CD4-positive, CD25-positive, alpha-beta regulatory T cell (primary cell): ENCODE measurements around the gene SELENOS. TPM values are rescaled to one million over a fixed set of nuclear protein-coding genes. Genes with fewer than 3 reads are reported as not detected.
A peak's percentile ranks its signal among the peaks of the same experiment; 100 is the strongest.

Experiments used
- ATAC-seq, 2 donors: fragments of 150-1000 bp; cut with Tn5 transposase; one replicate each; pipeline ENCODE4 v1.10.0; 2021; ENCODE audit warnings: low read depth in 2 of 2, moderate number of reproducible peaks in 2 of 2, moderate library complexity in 1 of 2
- DNase-seq, 3 donors: peaks; one replicate each; pipeline versions ENCODE4 v3.0.0 to v3.0.0-alpha.2; 2012 to 2022; ENCODE audit warnings: mixed read lengths in 1 of 3
- H3K27ac ChIP-seq: one replicate; pipeline ENCODE4 v1.7.0; 2013; ENCODE audit warnings: mild to moderate bottlenecking, low read length; ENCODE audit not compliant: insufficient read depth, poor library complexity, severe bottlenecking
- H3K27me3 ChIP-seq: one replicate; pipeline ENCODE4 v1.7.0; 2013; ENCODE audit warnings: low read length; ENCODE audit not compliant: control insufficient read depth, insufficient read depth
- H3K36me3 ChIP-seq: one replicate; pipeline ENCODE4 v1.7.0; 2013; ENCODE audit warnings: mild to moderate bottlenecking, low read length, moderate library complexity; ENCODE audit not compliant: control insufficient read depth, insufficient read depth
- H3K4me1 ChIP-seq: 2 replicates; pipeline ENCODE4 v1.7.0; 2013; ENCODE audit warnings: mild to moderate bottlenecking, low read length; ENCODE audit not compliant: insufficient read depth, control insufficient read depth, poor library complexity, severe bottlenecking
- H3K4me3 ChIP-seq: one replicate; pipeline ENCODE4 v1.7.0; 2013; ENCODE audit warnings: low read depth, mild to moderate bottlenecking, low read length, moderate library complexity
- H3K9me3 ChIP-seq, 2 experiments: 1 replicate in 1 of 2; 2 replicates in 1 of 2; pipeline ENCODE4 v1.7.0; 2013; ENCODE audit warnings: low read length in 2 of 2, mild to moderate bottlenecking in 1 of 2, moderate library complexity in 1 of 2; ENCODE audit not compliant: control insufficient read depth in 2 of 2
- H3K27ac Mint-ChIP-seq, 3 donors: one replicate each; pipeline ENCODE4 v1.8.0; 2020 to 2022; ENCODE audit warnings: mild to moderate bottlenecking in 3 of 3, mixed read lengths in 3 of 3, moderate library complexity in 2 of 3
- H3K27me3 Mint-ChIP-seq: one replicate; pipeline ENCODE4 v1.8.0; 2022; ENCODE audit warnings: mild to moderate bottlenecking, mixed read lengths
- H3K36me3 Mint-ChIP-seq: one replicate; pipeline ENCODE4 v1.8.0; 2020; ENCODE audit warnings: mixed read lengths
- H3K4me1 Mint-ChIP-seq, 4 donors: one replicate each; pipeline ENCODE4 v1.8.0; 2020 to 2022; ENCODE audit warnings: mixed read lengths in 4 of 4, mild to moderate bottlenecking in 1 of 4
- H3K4me3 Mint-ChIP-seq, 4 donors: one replicate each; pipeline ENCODE4 v1.8.0; 2020 to 2022; ENCODE audit warnings: mild to moderate bottlenecking in 4 of 4, mixed read lengths in 4 of 4, moderate library complexity in 3 of 4
- H3K9me3 Mint-ChIP-seq, 7 donors: one replicate each; pipeline ENCODE4 v1.8.0; 2020 to 2022; ENCODE audit warnings: mixed read lengths in 7 of 7, mild to moderate bottlenecking in 3 of 7, moderate library complexity in 2 of 7
- polyA plus RNA-seq, 4 donors: library from polyadenylated mRNA; unstranded; fragments of 300-500 nt; fragmentation: Illumina TruSeq; gene quantifications; one replicate each; pipeline ENCODE4 v1.2.3, GENCODE V29; 2021
- total RNA-seq: library from RNA; stranded (reverse); gene quantifications from one replicate; pipeline ENCODE4 v1.2.3, GENCODE V29; 2022

SELENOS gene
- total and polyA plus RNA-seq, 5 donors from 2014 or later, result 32.3 to 72.5 (median 59.0) TPM

DNA sequence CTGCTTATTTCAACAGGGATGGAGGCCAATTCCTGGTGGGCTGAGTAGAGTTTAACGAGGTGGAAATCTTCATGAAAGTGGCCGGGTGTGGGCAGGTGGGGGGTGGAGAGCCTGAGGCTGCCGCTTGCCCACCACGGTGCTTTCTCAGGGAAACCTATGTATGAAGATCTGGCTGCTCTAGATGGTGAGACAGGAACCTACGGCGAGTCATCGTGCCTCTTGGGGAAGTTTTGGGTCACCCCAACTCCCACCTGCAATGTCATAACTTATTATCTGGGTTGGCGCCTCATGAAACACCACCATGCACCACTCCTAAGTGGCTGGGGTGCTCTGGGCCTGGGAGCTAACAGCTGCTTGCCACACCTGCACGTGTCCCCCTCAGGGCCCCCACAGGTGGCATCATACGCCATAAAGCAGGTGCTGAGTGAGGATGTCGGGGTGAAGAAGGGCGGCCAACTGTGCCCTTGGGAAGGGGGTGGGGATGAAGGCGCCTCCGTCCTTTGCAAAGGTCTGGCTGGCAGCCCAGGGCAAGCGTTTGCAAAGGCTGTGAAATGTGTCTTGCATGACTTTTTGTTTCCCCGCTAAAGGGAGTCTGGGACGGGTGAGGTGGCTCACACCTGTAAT is 45.7 kb upstream of the SELENOS start:
- Histone ChIP-seq H3K4me3 (no peak overlapping the region), H3K27ac (no peak overlapping the region), H3K36me3 (no peaks in the 10 kb centered on the region), H3K27me3 (no peaks in the 10 kb centered on the region), H3K4me1 (peaks cover 9% of the 10 kb centered on the region), H3K9me3 (no peaks in the 10 kb centered on the region)
- H3K27ac Mint-ChIP-seq, result no peak overlapping the region
- ATAC-seq (no peak), DNase-seq (no peak)
- peaks cover 0 to 2% (median 0%) of the 10 kb centered on the region in 7 donors for H3K9me3 Mint-ChIP-seq
- peaks cover 29% of the 10 kb centered on the region for H3K27me3 Mint-ChIP-seq
- no peak overlapping the region for H3K4me3 Mint-ChIP-seq
- H3K36me3 Mint-ChIP-seq, result no peaks in the 10 kb centered on the region
- H3K4me1 Mint-ChIP-seq, result peaks cover 0 to 17% (median 10%) of the 10 kb centered on the region in 4 donors

DNA sequence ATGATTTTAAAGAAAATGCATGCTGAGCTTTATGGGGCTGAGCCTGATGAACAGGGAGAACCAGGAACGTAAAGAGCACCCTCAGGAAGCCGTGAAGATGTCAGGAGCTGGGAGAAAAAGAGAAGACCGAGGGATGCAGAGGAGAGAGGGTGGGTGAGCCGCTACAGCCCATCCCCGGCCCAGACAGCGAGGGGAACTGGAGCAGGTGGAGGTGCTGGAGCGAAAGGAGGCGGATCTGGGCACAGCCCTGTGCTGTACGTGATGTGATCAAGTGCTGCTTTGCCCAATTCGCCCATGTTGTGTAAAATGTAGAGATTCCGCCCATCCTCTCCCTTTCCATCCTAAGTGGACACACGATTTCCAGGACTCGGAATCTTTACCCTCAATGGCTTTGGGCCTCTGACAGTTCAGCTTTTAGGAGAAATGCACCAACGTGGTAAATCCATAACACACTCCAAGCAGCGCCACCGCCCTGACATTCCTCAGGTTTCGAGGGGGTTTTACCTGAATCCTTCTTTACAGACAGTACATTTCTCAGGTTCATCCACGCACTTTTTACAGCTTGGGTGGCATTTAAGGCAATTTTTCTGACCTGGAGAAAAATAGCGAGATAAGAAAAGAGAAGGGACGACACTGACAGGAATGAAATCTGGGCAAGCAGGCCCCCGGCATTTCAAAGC is 44.9 kb upstream of the SELENOS start:
- no peaks in the 10 kb centered on the region for H3K27me3 ChIP-seq
- no peaks in the 10 kb centered on the region for H3K9me3 Mint-ChIP-seq
- H3K27me3 Mint-ChIP-seq, result peaks cover 29% of the 10 kb centered on the region
- H3K27ac ChIP-seq, result no peak overlapping the region
- peaks cover 0 to 17% (median 10%) of the 10 kb centered on the region in 4 donors for H3K4me1 Mint-ChIP-seq
- DNase-seq, result no peak
- no peak overlapping the region for H3K27ac Mint-ChIP-seq
- H3K4me1 ChIP-seq, result peaks cover 9% of the 10 kb centered on the region
- H3K9me3 ChIP-seq, result no peaks in the 10 kb centered on the region
- no peak overlapping the region for H3K4me3 ChIP-seq
- no peak for ATAC-seq
- H3K36me3 Mint-ChIP-seq, result no peaks in the 10 kb centered on the region
- H3K36me3 ChIP-seq, result no peaks in the 10 kb centered on the region
- H3K4me3 Mint-ChIP-seq, result no peak overlapping the region

DNA sequence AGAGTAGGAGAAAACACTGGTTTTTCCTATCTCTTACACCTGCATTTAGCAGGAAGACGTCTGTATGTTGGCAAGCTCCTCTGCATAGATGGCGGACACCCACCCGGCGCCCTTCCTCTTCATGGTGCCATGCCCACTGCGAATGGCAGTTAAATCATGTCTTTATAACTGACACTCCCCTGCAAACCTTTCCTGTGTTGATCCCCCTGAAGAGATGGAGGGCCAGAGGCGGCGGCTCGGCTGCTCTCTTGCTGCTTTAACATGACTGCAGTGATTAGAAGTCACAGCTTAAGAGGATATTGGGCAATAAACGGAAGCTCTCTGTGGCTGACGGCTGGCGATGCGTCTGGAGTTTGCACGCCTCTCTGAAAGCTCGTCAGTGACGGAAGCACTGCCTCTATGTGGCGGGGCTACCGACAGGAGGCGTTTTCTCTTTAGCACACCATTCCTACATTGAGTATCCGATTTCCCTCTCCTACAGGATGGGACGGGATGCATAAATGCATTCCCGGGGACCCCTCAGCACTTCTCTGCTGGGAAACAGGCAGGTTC is 43.3 kb upstream of the SELENOS start:
- Histone ChIP-seq H3K36me3 (no peaks in the 10 kb centered on the region), H3K9me3 (no peaks in the 10 kb centered on the region), H3K27ac (peak overlapping the region; percentile 52), H3K27me3 (no peaks in the 10 kb centered on the region), H3K4me3 (peak overlapping the region; percentile 62), H3K4me1 (peaks cover 9% of the 10 kb centered on the region)
- Mint-ChIP-seq H3K9me3 (no peaks in the 10 kb centered on the region), H3K27ac (peak overlapping the region; percentile 67 to 89 (median 89)), H3K4me1 (peaks cover 0 to 17% (median 10%) of the 10 kb centered on the region in 4 donors), H3K27me3 (peaks cover 35% of the 10 kb centered on the region), H3K36me3 (no peaks in the 10 kb centered on the region), H3K4me3 (peak overlapping the region; percentile 8 to 91 (median 70))
- ATAC-seq (peak; percentile 94 to 96), DNase-seq (peak; percentile 7 to 92 (median 64))

DNA sequence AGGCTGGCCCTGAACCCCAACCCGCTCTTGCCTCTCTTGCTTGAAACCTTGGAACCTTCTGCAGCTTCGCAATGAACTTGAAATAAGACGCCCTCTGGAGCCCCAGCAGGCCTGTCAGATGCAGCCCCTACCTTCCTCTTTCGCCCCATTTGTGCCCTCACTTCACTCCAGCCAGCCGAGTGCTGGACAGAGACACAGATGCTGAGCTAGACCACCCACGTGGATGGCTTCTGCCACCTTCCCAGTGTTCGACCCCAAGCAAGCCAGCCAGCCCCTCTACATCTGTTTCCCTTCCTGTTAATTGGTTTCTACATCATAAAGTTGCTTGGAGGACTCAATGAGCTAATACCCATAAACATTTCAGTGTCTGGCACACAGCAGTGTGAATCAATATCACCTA is 41.6 kb upstream of the SELENOS start:
- no peaks in the 10 kb centered on the region for H3K9me3 ChIP-seq
- peaks cover 0 to 16% (median 10%) of the 10 kb centered on the region in 4 donors for H3K4me1 Mint-ChIP-seq
- H3K4me3 Mint-ChIP-seq, result peak overlapping the region in 1 of 4 donors; percentile 52
- no peak overlapping the region for H3K4me3 ChIP-seq
- H3K27ac ChIP-seq, result no peak overlapping the region
- peak overlapping the region in 1 of 3 donors; percentile 38 for H3K27ac Mint-ChIP-seq
- H3K27me3 Mint-ChIP-seq, result peaks cover 35% of the 10 kb centered on the region
- peaks cover 9% of the 10 kb centered on the region for H3K4me1 ChIP-seq
- ATAC-seq (no peak), DNase-seq (no peak)
- no peaks in the 10 kb centered on the region for H3K9me3 Mint-ChIP-seq
- H3K36me3 Mint-ChIP-seq, result no peaks in the 10 kb centered on the region
- H3K27me3 ChIP-seq, result no peaks in the 10 kb centered on the region
- no peaks in the 10 kb centered on the region for H3K36me3 ChIP-seq

DNA sequence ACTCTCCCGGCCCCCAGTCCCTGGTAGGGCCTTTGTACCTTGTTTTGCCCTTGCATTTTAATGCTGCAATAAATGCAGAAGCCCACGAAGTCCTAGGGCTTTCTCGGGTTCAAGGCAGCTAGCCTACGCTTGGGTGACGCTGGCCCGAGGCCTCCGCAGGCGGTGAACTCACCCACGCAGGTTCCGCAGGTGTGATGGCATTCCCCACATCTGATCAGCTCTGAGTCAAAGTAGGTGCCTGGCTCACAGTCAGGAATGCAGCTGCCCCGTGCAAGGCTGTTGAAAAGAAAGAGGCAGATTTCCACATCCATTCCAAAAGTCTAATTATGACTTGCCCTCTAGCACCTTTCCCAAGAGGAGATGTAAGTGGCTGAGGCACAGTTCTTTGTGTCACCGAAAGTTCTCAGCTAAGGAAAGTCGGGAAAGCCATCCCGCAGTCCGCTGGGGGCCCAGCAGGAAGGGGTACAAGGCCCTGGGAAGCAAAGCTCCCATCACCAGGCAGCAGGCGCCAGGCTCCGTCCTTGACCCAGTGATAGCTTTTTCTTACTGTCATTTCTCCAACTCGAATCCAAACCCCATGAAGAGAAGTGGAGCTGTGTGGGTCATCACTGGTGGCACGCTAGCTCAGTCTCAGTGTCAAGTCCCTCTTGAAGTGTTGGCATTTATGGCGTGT is 41.0 kb upstream of the SELENOS start:
- Histone ChIP-seq H3K4me3 (no peak overlapping the region), H3K4me1 (peaks cover 9% of the 10 kb centered on the region), H3K27ac (no peak overlapping the region), H3K36me3 (no peaks in the 10 kb centered on the region), H3K9me3 (no peaks in the 10 kb centered on the region), H3K27me3 (no peaks in the 10 kb centered on the region)
- ATAC-seq (no peak), DNase-seq (no peak)
- Mint-ChIP-seq H3K4me3 (no peak overlapping the region), H3K27ac (no peak overlapping the region), H3K36me3 (no peaks in the 10 kb centered on the region), H3K9me3 (no peaks in the 10 kb centered on the region), H3K27me3 (peaks cover 35% of the 10 kb centered on the region), H3K4me1 (peaks cover 0 to 16% (median 10%) of the 10 kb centered on the region in 4 donors)

DNA sequence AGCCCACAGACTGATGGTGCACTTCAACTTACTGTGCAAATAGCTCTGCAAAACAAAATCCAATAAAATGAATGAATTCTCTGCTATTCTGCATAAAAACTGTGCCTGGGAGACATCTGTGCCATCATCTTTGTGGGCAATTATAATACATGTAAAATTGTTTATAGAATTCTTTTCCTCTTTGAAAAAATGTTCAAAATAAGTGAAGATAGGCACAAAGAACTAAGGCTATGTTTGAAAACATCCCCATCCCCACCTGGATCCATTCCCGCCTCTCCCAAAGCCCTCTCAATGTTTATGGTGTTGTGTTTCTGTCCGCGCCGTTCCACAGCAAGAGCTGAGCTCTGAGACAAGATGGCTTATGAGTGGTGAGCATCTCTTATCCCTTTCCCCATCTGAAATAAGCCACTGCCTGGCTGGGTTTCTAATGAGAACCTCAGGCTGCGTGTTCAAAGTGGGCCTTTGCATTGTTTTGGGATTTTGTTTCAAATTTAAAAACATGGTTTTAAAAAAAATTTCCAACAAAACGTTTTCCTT is 40.1 kb upstream of the SELENOS start:
- ATAC-seq (no peak), DNase-seq (no peak)
- peaks cover 0 to 16% (median 10%) of the 10 kb centered on the region in 4 donors for H3K4me1 Mint-ChIP-seq
- H3K4me3 ChIP-seq, result no peak overlapping the region
- H3K36me3 Mint-ChIP-seq, result no peaks in the 10 kb centered on the region
- H3K9me3 ChIP-seq, result no peaks in the 10 kb centered on the region
- H3K36me3 ChIP-seq, result no peaks in the 10 kb centered on the region
- H3K27ac ChIP-seq, result no peak overlapping the region
- H3K4me1 ChIP-seq, result peaks cover 9% of the 10 kb centered on the region
- no peak overlapping the region for H3K27ac Mint-ChIP-seq
- peaks cover 35% of the 10 kb centered on the region for H3K27me3 Mint-ChIP-seq
- no peaks in the 10 kb centered on the region for H3K9me3 Mint-ChIP-seq
- peak overlapping the region in 1 of 4 donors; percentile 13 for H3K4me3 Mint-ChIP-seq
- no peaks in the 10 kb centered on the region for H3K27me3 ChIP-seq

DNA sequence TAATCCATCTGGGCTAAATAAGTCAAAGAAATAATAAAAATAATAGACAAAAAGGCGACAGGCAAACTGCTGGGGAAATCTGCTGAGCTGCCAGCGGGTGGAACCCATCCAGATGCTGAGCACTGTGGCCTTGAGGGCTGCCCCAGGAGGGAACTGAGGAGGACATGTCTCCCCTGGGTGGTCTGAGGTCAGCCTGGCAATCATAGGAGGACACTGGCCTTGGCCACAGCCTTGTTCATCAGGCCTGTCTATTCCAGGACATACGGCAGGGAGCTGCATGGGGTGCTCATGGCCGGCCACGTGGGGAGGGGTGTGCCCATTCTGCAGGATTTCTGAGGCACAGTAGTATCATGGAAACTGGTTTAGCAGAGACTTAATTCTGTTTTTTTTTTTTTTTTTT is 39.2 kb upstream of the SELENOS start:
- H3K4me3 ChIP-seq, result no peak overlapping the region
- Mint-ChIP-seq H3K4me3 (no peak overlapping the region), H3K9me3 (no peaks in the 10 kb centered on the region), H3K36me3 (no peaks in the 10 kb centered on the region), H3K27ac (no peak overlapping the region), H3K4me1 (peaks cover 0 to 16% (median 10%) of the 10 kb centered on the region in 4 donors), H3K27me3 (peaks cover 32% of the 10 kb centered on the region)
- DNase-seq (no peak), ATAC-seq (no peak)
- H3K27ac ChIP-seq, result no peak overlapping the region
- H3K4me1 ChIP-seq, result peaks cover 9% of the 10 kb centered on the region
- no peaks in the 10 kb centered on the region for H3K9me3 ChIP-seq
- no peaks in the 10 kb centered on the region for H3K27me3 ChIP-seq
- no peaks in the 10 kb centered on the region for H3K36me3 ChIP-seq
